ENCODE data around the gene HSD17B2. TPM values are rescaled to one million over a fixed set of nuclear protein-coding genes. Genes with fewer than 3 reads are reported as not detected.

Gene HSD17B2
- total RNA-seq, 2 donors from 2014 or later = not detected

GRCh38 chr16:82046941-82047340, 11.9 kb downstream of the HSD17B2 start:
- Mint-ChIP-seq H3K9me3 (no peaks in the 10 kb centered on the region), H3K4me3 (no peak overlapping the region), H3K36me3 (ENCODE audit: low read depth) (no peaks in the 10 kb centered on the region), H3K27ac (no peak overlapping the region), H3K27me3 (ENCODE audit: insufficient read depth) (peaks cover 6% of the 10 kb centered on the region), H3K4me1 (peaks cover 19% of the 10 kb centered on the region)
- DNase-seq = no peak
- 50 to 63% methylated on average over 1 to 2 of the region's 2 CpGs for WGBS, 2 experiments (ENCODE audit: insufficient coverage in 1 of 2, insufficient read length in 1 of 2)
- Histone ChIP-seq H3K27ac (ENCODE audit: low read depth, low read length) (no peak overlapping the region), H3K4me3 (ENCODE audit: low read length) (no peak overlapping the region), H3K27me3 (ENCODE audit: control insufficient read depth, insufficient read depth, low read length, poor library complexity, severe bottlenecking) (no peaks in the 10 kb centered on the region), H3K9ac (ENCODE audit: extremely low read depth, low read length, poor library complexity, severe bottlenecking) (no peak overlapping the region), H3K36me3 (ENCODE audit: control insufficient read depth, insufficient read depth, low read length) (no peaks in the 10 kb centered on the region), H3K9me3 (ENCODE audit: control insufficient read depth, low read length) (no peaks in the 10 kb centered on the region), H3K4me1 (ENCODE audit: control insufficient read depth, insufficient read depth, low read length) (peaks cover 4% of the 10 kb centered on the region)
- TF ChIP-seq CTCF (conservative IDR thresholded peaks at IDR 0.05) = no peak

DNA sequence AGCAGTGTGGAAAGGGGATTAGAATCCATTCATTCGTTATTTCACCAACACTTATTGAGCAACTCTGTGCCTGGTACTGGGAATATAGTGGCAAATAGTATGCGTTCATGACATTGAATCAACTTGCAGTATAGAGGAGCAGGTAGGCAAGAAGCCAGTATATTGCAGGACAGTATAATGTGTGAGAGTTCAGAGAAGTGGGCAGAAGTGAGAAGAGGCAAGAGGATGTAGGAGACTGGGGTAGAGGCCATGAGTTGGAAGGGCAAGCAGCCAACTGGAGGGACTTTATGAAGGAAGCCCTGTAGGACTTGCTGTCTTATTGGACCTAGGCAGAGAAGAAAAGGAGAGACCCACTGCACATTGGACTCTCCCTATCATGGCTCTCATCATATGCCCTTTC, 12.3 kb downstream of the HSD17B2 start:
- Histone ChIP-seq H3K4me3 (ENCODE audit: low read length) (no peak overlapping the region), H3K27ac (ENCODE audit: low read depth, low read length) (no peak overlapping the region), H3K9me3 (ENCODE audit: control insufficient read depth, low read length) (no peaks in the 10 kb centered on the region), H3K36me3 (ENCODE audit: control insufficient read depth, insufficient read depth, low read length) (no peaks in the 10 kb centered on the region), H3K27me3 (ENCODE audit: control insufficient read depth, insufficient read depth, low read length, poor library complexity, severe bottlenecking) (no peaks in the 10 kb centered on the region), H3K4me1 (ENCODE audit: control insufficient read depth, insufficient read depth, low read length) (peaks cover 4% of the 10 kb centered on the region), H3K9ac (ENCODE audit: extremely low read depth, low read length, poor library complexity, severe bottlenecking) (no peak overlapping the region)
- H3K9me3 Mint-ChIP-seq = no peaks in the 10 kb centered on the region
- no peak overlapping the region for H3K4me3 Mint-ChIP-seq
- peaks cover 6% of the 10 kb centered on the region for H3K27me3 Mint-ChIP-seq (ENCODE audit: insufficient read depth)
- WGBS, 2 experiments (ENCODE audit: insufficient coverage in 1 of 2, insufficient read length in 1 of 2) = 90 to 100% methylated on average over 2 of the region's 2 CpGs
- H3K27ac Mint-ChIP-seq = no peak overlapping the region
- no peaks in the 10 kb centered on the region for H3K36me3 Mint-ChIP-seq (ENCODE audit: low read depth)
- DNase-seq = no peak
- TF ChIP-seq CTCF (conservative IDR thresholded peaks at IDR 0.05) = no peak
- H3K4me1 Mint-ChIP-seq = peaks cover 19% of the 10 kb centered on the region

DNA sequence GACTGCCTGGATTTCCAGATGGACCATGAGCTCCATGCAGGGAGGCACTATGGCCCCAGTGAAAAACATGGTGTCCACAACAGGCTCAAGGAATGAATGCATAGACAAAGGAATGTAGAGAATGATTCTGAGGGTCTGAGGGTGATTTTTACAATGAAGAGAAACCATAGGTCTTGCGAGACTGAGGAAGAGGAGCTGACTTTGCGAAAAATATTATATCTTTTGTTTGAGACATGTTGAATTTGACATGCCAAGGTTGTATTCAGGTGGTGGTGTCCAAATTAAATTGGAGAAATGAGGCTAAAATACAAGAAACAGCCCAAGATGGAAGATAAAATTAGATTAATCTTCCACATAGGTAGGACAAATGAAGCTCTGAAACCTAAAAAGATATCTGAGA, 12.7 kb downstream of the HSD17B2 start:
- Histone ChIP-seq H3K27ac (ENCODE audit: low read depth, low read length) (no peak overlapping the region), H3K4me1 (ENCODE audit: control insufficient read depth, insufficient read depth, low read length) (peaks cover 4% of the 10 kb centered on the region), H3K9ac (ENCODE audit: extremely low read depth, low read length, poor library complexity, severe bottlenecking) (no peak overlapping the region), H3K4me3 (ENCODE audit: low read length) (no peak overlapping the region), H3K36me3 (ENCODE audit: control insufficient read depth, insufficient read depth, low read length) (no peaks in the 10 kb centered on the region), H3K27me3 (ENCODE audit: control insufficient read depth, insufficient read depth, low read length, poor library complexity, severe bottlenecking) (no peaks in the 10 kb centered on the region), H3K9me3 (ENCODE audit: control insufficient read depth, low read length) (no peaks in the 10 kb centered on the region)
- 96 to 100% methylated on average over 2 of the region's 2 CpGs for WGBS, 2 experiments (ENCODE audit: insufficient coverage in 1 of 2, insufficient read length in 1 of 2)
- Mint-ChIP-seq H3K27ac (no peak overlapping the region), H3K4me3 (no peak overlapping the region), H3K9me3 (no peaks in the 10 kb centered on the region), H3K36me3 (ENCODE audit: low read depth) (no peaks in the 10 kb centered on the region), H3K4me1 (peaks cover 19% of the 10 kb centered on the region), H3K27me3 (ENCODE audit: insufficient read depth) (peaks cover 6% of the 10 kb centered on the region)
- no peak for TF ChIP-seq CTCF (conservative IDR thresholded peaks at IDR 0.05)
- no peak for DNase-seq

Measured in endodermal cell (in vitro differentiated cells).